HG03135 (cell line): ENCODE measurements around the gene WIZ.

ENCODE experiments used
- ATAC-seq: cut with Tn5 transposase; IDR thresholded peaks from one replicate; pipeline ENCODE4 v1.9.1; 2021; ENCODE audit warnings: mild to moderate bottlenecking, moderate library complexity; ENCODE audit not compliant: unreplicated experiment

Gene WIZ

DNA sequence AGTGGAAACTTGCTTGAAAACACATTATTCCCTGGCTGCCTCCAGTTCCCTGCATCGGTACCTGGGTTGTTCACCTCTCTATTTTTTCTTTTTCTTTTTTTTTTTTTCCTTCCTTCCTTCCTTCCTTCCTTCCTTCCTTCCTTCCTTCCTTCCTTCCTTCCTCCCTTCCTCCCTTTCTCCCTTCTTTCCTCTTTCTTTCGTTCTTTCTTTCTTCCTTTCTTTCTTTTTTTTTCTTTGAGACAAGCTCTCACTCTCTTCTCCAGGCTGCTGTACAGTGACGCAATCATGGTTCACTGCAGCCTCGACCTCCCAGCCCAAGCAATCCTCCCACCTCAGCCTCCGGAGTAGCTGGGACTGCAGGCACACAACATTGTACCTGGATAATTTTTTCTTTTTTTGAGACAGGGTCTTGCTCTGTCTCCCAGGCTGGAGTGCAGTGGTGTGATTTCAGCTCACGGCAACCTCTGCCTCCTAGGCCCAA is 18.0 kb upstream of the WIZ start:
- no peak for ATAC-seq

DNA sequence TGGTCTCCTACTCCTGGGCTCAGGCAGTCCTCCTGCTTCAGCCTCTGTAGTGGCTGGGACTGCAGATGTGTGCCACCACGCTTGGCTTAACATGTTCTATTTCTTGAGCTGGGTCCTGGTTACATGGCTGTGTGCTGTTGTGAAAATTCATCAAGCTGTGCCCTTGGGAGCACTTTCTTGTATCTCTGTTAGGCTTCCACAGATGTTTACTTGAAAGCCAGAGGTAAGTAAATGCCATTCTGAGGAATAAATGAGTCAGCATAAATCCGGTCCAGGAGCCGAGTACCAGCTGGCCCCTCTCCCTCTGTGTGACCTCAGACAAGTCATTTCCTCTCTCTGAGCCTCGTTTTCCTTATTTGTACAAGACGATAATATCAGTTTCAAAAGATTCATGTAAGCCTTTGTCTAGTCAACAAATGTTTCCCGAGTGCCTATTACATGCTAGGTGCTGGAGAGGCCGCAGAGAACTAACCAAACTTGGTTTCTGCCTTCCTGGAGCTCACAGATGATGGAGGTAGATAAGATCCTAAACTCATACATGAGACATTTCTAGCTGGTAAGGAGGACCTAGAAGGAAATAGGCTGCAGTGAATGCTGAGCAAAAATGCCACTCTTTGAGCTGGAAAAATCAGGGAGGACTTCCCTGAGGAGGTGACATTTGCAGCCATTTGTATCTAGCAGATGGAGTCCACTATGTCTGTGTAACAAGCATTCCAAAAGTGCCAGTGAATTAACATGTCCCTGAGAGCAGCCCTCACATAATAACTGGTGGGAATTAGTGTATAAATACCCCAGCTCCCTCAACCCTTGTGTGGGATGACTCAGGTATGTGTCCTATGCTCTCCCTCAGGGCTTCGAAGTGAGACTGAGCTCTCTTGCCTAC is 17.3 kb upstream of the WIZ start:
- peak; percentile 44 for ATAC-seq

DNA sequence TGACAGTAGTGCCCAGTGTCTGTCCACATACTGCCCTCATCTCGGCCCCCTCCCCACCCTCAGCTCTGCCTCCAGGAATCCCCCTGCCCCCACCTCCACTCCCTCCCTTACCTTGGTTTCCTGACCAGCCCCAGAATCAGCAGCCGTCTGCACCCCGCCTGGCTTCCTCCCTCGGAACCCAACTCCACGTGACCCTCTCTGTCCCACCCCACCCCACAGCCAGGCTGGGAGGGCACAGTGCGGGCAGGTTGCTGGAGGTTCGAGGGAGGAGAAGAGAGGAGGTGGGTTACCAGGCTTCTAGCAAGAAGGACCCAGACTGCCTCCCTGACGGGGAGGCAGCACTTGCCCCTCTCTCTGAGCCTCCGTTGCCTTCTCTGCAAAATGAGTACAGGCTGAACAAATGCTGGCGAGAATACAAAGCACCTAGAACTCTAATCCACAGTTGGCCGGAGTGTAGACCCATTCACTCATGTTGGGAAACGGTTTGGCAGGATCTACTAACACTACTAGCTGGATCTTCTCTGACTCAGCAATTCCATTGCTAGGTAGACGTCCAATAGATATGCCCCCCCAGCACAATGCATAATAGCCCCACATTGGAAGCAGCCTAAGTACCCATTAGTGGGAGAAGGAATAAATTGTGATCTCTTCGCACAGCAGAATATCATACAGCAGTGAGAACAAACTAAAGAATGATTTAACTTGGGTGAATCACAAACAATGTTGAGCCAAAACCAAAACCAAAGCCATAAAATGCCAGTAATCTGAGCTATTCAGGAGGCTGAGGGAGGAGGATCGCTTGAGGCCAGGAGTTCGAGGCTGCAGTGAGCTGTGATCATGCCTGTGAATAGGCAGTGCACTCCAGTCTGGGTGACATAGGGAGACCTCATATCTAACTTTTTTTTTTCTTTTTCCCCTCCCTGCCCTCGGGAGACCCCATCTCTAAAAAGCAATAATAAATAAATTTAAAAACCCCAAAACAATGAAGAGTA is 14.9 kb upstream of the WIZ start, which contains the start of gene RASAL3:
Gene RASAL3, minus strand, starts transcription at position 151 of the 992 bp plus-strand sequence. CDS start 186 bp downstream, outside the sequence.
- no peak for ATAC-seq

DNA sequence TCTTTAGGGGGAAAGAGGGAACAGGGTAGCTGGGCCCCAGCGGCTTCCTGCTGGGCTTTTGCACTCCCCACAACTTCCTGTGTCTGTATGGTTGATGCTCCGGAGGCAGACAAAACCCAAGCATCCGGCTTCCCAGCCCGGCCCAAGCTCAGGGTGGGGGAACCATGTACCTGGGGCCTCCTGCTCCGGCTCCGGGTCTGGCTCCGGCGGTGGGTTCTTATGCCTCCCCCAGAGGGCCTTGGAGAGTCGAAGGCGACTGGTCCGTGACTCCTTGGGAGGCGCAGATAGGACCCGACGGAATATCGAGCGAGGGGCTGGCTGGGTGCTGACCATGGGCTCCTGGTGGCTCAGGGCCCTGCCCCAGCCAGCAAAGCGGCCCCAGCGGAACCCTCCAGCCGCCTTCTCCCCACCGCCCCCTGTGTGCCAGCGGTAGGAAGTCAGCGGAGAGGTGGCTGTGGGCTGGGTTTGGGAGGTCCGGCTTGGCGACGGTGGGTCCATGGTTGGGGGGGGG is 14.2 kb upstream of the WIZ start:
- ATAC-seq = no peak

DNA sequence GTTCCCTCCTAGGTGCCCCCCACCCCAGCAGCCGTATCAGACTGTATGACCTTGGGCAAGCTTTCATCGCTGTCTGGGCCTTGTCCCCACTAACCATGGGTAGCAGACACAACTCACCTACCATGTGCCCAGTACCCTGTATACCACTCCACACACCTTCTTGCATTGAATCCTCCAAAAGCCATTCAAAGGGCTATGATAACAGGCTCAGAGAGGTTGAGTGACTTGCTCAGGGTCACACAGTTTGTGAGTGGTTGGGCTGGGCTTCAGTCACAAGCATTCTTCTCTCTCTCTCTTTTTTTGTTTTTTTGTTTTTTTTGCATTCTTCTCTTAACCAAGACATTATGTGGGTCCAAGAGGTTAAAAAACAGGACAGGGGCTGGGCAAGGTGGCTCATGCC is 11.9 kb upstream of the WIZ start:
- ATAC-seq = no peak

DNA sequence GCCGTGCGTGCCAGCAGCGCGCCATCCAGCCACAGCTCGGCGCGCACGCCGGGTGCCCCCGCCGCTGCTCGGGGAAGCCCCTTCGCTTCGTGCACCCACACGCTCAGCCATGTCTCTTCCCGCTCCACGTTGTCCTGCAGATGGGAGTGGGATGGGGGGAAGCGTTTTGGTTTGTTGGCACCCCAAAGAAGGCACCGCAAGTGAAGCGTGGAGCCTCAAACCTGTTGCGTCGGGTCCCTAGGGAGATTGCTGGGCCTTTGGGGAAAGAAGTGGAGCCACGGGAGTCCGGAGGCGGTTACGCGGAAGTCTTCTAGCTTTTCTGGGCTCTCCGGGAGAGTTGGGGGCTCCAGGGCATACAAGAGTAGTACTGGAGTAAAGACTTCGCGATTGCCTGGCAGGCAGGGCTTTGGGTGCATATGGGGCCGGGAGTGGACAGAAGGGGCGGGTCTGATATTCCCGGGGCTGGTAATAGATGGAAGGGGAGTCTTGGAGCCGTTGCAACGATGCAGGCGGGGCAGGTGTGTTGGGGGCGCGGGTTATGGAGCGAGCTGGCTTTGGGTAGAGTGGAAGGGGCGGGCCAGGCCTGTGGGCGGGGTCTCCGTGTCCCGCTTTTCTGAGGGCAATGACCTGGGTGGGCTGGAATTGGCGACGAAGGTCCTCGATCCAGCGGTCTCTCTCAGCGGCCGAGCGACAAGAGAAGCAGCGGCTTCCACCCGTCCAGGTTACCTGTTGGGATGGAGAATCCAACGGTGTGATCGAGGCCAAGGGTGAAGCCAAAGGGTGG is 8.1 kb upstream of the WIZ start:
- no peak for ATAC-seq

DNA sequence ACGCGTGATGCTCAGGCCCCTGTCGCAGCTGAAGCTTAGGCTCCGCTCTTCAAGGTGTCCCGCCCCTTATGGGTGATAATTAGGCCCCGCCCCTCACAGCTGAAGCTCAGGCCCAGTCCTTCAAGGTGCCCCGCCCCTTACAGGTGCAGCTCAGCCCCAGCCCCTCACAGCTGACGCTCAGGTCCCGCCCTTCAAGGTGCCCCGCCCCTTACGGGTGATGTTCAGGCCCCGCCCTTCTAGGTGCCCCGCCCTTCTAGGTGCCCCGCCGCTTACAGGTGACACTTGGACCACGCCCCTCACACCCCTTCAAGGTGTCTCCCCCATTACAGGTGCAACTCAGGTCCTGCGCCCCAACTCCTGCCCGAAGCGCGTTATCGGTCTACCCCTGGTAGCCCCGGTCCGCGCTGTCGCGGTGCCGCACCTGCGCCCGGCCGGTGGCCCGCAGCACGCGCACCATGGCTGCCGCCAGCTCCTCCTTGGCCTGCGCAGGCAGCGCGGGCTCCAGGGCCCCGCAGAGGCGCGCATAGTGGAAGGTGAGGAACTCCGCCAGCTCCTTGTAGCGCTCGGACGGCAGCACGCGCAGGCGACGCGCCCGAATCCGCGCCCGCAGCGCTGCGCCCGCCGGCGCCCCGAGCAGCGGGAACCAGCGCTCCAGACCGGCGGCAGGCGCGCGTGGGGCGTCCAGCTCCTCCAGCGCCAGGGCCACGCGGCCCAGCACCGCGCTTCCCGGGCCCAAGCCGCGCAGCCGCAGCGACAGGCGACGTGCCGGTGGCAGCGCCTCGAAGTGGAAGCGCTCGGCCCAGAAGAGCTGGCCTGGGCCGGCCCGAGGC is 7.3 kb upstream of the WIZ start:
- no peak for ATAC-seq

DNA sequence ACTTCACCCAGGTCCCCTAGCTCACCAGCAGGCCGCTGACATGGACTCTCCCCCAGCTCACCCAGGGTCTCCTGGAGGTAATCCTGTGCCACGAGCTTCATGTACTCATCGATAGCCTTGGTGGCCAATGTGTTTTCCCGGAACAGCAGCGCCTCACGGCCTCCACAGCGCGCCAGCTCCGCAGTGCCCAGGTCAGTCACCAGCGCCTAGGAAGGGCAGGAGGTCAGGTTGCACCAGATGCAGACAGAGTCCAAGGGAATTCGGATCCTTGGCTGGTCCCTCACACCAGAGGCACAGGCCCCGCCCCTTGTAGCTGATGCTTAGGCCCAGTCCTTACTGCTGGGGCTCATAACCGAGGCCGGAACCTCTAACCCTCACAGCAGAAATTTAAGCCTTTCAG is 6.7 kb upstream of the WIZ start:
- ATAC-seq = no peak

DNA sequence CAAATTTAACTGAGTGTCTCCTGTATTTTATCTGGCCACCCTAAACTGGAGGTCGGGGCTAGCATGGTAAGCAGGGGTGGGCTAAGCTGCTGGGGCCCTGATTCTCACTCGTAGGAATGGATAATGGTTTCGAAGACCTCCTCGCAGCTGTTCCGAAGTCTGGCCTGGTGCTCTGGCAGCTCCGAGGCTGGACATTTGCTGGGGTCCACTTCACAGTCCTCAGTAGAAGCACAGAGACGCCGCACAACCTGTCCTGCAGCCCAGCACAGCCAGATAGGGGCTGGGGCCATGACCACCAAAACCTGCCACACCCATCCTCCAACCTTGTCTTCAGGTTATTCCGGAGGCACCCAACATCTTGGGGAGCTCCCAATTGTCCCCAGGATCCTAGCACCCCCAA is 6.2 kb upstream of the WIZ start:
- no peak for ATAC-seq

DNA sequence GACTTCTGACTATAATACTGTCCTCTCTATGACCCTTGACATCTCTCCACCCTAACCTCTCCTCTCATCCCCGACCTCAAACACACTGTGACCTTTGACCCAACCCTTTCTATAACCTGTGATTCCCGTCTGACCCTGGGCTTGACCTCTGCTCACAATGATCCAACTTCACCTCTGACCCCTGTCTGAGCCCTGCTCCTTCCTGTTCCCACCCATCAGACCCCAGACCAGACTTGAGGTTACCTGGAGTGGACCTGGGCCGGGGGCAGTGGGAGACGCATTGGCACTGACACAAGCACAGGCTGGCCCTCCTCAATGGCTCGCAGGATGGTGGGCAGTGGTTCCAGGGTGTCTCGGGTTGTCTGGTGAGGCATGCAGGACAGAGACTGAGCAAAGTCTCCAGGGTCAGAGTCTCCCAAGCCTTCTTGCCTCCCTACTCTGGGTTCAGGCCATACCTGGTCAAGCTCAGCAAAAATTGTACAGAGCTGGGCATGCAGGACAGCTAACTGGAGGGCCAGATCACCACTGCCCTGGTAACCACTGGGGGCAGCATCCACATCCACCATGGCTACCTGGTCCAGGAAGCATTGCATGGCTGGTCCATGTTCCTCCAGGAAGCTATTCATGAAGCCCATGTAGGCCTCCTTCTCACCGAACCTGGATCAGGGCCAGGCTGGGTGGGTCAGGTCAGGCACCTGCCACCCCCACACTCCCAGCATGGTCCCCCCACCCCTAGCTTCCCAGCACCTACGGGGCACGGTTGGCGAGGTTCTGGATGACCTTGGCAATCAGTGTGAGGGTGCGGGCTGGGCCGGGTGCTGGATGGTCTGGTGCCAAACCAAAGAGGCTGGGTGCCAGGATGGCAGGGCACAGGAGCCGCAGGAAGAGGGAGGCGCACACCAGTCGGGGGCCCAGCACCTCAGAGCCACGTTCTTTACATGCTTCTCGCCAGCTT is 4.4 kb upstream of the WIZ start:
- no peak for ATAC-seq

DNA sequence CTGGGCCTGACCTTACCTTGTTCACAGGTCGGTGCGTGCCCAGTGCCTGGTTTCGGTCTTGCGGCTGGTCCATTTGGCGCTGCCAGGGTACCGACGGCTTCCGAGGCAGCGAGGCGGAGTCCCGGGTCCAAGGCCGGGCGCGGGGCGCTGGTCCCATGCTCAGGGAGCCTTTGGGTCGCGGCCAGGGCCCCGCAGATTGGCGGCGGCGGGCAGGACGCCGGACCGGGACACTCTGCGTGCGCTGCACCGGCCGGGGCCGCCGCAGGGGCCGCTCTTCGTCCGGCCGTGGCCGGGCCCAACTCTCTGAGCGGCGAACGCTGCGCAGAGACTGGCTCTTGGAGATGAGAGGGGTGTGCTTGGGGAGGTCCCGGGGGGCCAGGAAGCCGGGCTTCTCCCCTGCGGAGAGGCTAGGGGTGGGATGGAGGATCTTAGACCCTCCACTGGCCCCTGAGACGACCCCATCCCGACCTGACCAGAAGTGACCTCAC is 3.4 kb upstream of the WIZ start:
- ATAC-seq = no peak

DNA sequence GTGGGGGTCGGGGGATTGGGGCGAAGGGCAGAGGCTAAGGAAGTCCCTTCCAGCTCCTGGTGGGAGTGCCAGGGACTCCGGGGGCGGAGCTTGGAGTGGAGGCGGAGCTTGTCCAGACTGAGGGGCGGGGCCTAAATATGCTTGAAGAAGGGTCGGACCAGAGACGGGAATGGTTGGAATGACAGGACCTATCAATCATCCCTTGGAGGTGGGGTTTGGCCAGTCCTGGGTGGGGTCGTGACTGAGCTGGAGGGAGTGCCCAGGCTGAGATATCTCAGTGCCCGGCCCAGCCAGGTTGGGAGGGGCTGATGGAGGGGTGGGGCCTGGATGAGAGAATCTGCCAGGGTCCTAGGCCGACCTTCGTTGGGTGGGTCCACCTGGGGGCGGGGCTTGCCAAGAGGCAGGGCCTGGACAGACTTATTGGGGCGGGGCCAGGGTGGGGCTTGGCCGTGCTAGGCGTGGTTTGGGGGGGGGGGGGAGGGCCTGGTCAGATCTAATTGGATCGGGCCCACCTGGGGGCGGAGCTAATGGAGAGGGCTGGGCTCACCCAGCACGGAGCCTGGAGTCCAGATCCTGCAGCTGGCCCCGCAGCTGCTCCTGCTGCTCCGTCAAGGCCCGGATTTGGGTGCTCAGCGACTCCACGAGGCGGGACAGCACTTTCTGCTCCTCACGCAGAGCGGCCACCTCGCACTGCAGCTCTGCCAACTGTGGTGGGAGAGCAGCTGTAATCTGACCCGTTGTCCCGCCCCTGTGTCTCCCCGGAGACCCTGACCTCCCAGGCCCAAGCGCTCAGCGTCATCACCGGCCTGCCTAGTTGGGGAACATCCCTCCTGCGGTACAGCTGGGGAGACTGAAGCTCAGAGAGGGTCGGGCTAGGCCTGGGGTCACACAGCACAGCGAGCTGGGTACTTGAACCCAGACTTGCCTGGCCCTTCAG is 2.6 kb upstream of the WIZ start:
- ATAC-seq = no peak

DNA sequence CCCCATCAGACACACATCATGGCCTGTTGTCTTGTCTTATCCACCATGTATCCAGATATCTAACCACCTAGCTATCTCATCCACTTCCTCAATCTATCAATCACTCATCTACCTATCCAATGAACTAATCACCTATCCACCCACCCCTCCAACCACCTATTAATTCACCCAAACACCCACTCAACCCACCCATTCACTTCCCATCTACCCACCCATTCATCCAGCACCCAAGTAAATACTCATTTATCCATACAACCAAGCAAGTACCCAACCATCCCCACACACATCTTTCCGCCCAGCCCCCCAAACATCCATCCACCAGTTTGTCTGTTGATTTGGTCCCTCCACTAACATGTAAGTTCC is 753 bp upstream of the WIZ start:
- no peak for ATAC-seq

DNA sequence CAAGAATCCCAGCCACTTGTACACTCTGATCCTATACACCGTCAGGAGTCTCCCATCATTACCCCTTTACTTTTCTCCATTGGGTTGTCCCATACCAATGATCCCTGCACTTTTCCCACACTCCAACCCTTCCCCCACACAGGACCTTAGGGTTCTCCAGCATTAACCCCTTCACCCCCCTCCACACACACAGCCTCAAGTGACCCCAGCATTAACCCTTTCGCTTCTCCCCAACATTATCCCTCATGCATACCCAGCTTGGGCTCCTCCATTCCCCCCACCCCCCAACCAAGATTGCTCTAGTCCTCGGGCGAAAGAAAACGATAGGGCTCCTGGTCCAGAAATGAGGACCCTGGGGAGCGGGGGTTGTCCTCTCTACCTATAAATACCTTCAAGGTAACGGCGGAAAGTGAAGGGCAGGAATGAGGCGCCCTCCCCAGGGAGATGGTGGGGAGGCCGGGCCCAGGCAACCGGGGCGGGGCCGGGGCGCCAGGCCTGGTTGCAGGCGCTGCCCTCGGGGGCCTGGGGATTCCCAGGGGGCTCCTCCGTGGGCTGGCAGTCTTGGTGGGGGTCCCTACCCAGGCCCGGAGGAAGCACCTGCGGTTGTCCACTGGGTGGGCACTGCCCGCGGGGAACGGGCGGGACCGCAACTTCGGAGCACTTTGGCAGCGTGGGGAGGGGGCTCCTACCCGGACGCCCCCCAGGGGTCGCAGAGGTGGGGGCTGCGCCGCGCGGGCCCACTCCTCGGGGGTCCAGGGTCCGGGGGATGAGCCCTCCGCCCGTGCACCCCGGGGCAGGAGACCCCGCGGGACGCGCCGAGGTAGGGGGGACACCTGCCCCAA is 757 bp downstream of the WIZ start:
- no peak for ATAC-seq

DNA sequence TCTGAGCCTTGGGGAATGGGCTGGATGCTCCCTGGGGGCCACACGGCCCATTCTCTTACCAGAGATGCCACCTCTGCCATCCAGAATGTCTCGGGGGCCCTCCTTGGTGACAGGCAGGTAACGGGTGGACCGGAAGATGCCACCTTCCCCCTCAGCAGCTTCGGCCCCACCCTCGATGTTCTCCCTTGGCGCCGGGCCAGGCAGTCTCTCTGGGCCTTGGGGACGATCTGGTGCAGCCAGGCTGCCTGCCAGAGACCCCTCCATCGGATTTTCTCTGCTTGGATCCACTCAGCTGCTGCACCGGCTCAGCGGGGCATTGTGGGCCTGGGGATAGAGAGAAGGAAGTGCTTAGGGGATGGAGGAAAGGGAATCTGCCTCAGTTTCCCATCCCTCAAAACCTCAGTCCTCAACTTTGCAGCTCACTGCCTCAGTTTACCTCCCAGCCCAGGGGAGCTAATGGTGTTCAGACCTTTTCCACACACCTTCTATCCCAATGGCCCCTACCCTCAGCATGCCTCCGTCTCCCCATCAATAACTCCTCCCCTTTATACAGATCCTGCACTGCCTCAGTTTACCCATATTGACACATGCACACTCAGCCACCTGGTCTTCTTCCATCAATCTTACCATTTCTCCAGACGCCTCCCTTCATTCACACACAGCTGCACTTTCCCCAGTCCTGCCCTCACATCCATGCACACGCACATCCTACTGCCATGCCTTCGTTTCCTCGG is 1.5 kb downstream of the WIZ start:
- no peak for ATAC-seq

DNA sequence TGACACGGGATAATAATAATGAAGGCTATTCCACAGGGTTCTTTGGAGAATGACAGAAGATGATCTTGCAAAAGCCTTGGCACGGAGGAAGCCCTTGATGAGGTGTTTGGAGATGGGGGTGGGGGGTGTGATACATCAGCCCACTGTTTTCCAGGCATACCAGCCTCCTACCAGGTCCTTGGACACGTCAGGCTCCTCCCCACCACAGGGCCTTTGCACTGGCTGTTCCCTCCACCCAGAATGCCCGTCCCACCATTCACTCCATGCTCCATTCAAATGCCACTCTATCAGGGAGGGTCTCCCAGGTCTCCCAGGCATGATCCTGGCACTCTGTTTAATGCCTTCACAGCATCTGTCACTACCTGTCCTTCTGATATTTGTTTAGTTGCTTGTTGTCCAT is 2.7 kb downstream of the WIZ start:
- no peak for ATAC-seq
